Cerebellar nuclear complex (tissue), 1 donor: Measurements from ENCODE around the gene RBM45.
"Not testable (repeated sequence)": the region's sequence is repeated elsewhere in the genome, so short reads cannot be mapped to it uniquely, and the experiment has no call there.

Experiments used
- DNase-seq, 2 experiments: peaks; one replicate each; lab custom pipeline; 2025; lab: John Stamatoyannopoulos, UW

Gene RBM45

GRCh38 chr2:178108176-178108575 is 4.1 kb upstream of the RBM45 start:
- no peak for DNase-seq

GRCh38 chr2:178109813-178110212 is 2.4 kb upstream of the RBM45 start:
- peak in 1 of 2 experiments; percentile 1 for DNase-seq

GRCh38 chr2:178110681-178111080 is 1.6 kb upstream of the RBM45 start:
- DNase-seq = no peak

GRCh38 chr2:178111743-178112142 is 494 bp upstream of the RBM45 start:
- no peak for DNase-seq

GRCh38 chr2:178114462-178114861 is 2.2 kb downstream of the RBM45 start:
- no peak for DNase-seq

- no peak for DNase-seq
These were observed 3.0 kb downstream of the RBM45 start for GRCh38 chr2:178115271-178115670.

GRCh38 chr2:178117725-178118124 is 5.5 kb downstream of the RBM45 start:
- no peak for DNase-seq

GRCh38 chr2:178119179-178119922 is 7.1 kb downstream of the RBM45 start:
- DNase-seq = no peak

- DNase-seq = no peak
These were observed 10.9 kb downstream of the RBM45 start for GRCh38 chr2:178123163-178123562.

GRCh38 chr2:178125125-178125524 is 12.9 kb downstream of the RBM45 start:
- no peak for DNase-seq

GRCh38 chr2:178125862-178126261 is 13.6 kb downstream of the RBM45 start:
- no peak for DNase-seq

- DNase-seq = no peak
These were observed 16.8 kb downstream of the RBM45 start for GRCh38 chr2:178128836-178129630.

GRCh38 chr2:178136321-178137025 is 24.2 kb downstream of the RBM45 start:
- no peak for DNase-seq

- DNase-seq = no peak
These were observed 30.2 kb downstream of the RBM45 start for GRCh38 chr2:178142274-178143065.

GRCh38 chr2:178143481-178143880 is 31.2 kb downstream of the RBM45 start:
- no peak for DNase-seq

GRCh38 chr2:178152033-178152432 is 39.8 kb downstream of the RBM45 start:
- no peak for DNase-seq

GRCh38 chr2:178152542-178152941 is 40.3 kb downstream of the RBM45 start:
- no peak for DNase-seq

- no peak for DNase-seq
These were observed 40.7 kb downstream of the RBM45 start for GRCh38 chr2:178152977-178153376.

GRCh38 chr2:178153878-178154277 is 41.6 kb downstream of the RBM45 start:
- DNase-seq = not testable (repeated sequence)

GRCh38 chr2:178155524-178155923 is 43.3 kb downstream of the RBM45 start:
- no peak for DNase-seq

- no peak for DNase-seq
These were observed 45.3 kb downstream of the RBM45 start for GRCh38 chr2:178157574-178157973.

GRCh38 chr2:178159966-178160365 is 47.7 kb downstream of the RBM45 start:
- no peak for DNase-seq
